GM12878 (cell line): ENCODE data around the gene GGT1. TPM values are rescaled to one million over a fixed set of nuclear protein-coding genes. Genes with fewer than 3 reads are reported as not detected.

Source experiments
- ATAC-seq: fragments of 200-7000 bp; cut with Tn5 transposase; 3 replicates; pipeline ENCODE4 v1.9.1; 2020; ENCODE audit warnings: mild to moderate bottlenecking, moderate library complexity
- BruUV-seq: library from RNA; stranded (reverse); fragments of 400-500 nt; replicated peaks from 2 replicates; lab custom pipeline; 2021; lab: Mats Ljungman, UMichigan
- CTCF ChIA-PET: fragments of 300-600 bp; sonication (Branson Sonifier 250); formaldehyde crosslinking; extraction: SDS; loops from one replicate; lab custom pipeline; 2021; ENCODE audit warnings: inconsistent platforms; lab: Yijun Ruan, JAX
- POLR2A ChIA-PET: fragments of 350-600 bp; formaldehyde crosslinking; extraction: SDS; loops from one replicate; lab custom pipeline; 2021; ENCODE audit warnings: inconsistent platforms; lab: Charles Lee
- RAD21 ChIA-PET: fragments of 300-600 bp; sonication (Branson Sonifier 250); formaldehyde crosslinking; loops from one replicate; lab custom pipeline; 2023; ENCODE audit warnings: antibody characterized with exemption; ENCODE audit not compliant: unreplicated experiment; lab: Charles Lee
- SMC1A ChIA-PET: fragments of 300-600 bp; sonication (Branson Sonifier 250); formaldehyde crosslinking; loops from one replicate; lab custom pipeline; 2023; ENCODE audit not compliant: unreplicated experiment, uncharacterized antibody; lab: Charles Lee
- DNase-seq: peaks from one replicate; pipeline ENCODE4 v3.0.0-alpha.2; 2011; ENCODE audit warnings: low read depth, low spot score
- FAIRE-seq: peaks from 3 replicates; lab custom pipeline; 2011; peaks lifted over from hg19 to GRCh38; lab: Jason Lieb, UNC
- H2AFZ ChIP-seq: 2 replicates; pipeline ENCODE4 v1.6.0; 2011; ENCODE audit warnings: low read depth, low read length, control low read depth; ENCODE audit not compliant: control insufficient read depth
- H3K27ac ChIP-seq: 2 replicates; pipeline ENCODE4 v1.5.1; 2011; ENCODE audit warnings: control low read depth; ENCODE audit not compliant: control insufficient read depth, insufficient read depth
- H3K27me3 ChIP-seq, 2 experiments: replicated peaks in 1 of 2; 2 replicates each; pipeline versions ENCODE4 v1.6.0 to v1.6.1; 2011; ENCODE audit warnings: low read length in 1 of 2; ENCODE audit not compliant: control insufficient read depth in 2 of 2, insufficient read depth in 2 of 2
- H3K36me3 ChIP-seq, 2 experiments: 2 replicates each; pipeline ENCODE4 v1.5.1; 2011; ENCODE audit warnings: low read length in 1 of 2; ENCODE audit not compliant: control insufficient read depth in 2 of 2, insufficient read depth in 2 of 2
- H3K4me1 ChIP-seq: 2 replicates; pipeline ENCODE4 v1.6.1; 2011; ENCODE audit warnings: mild to moderate bottlenecking, low read length, moderate library complexity, mixed read lengths; ENCODE audit not compliant: control insufficient read depth, insufficient read depth
- H3K4me2 ChIP-seq: 2 replicates; pipeline ENCODE4 v1.6.0; 2011; ENCODE audit warnings: control low read depth; ENCODE audit not compliant: control insufficient read depth, insufficient read depth
- H3K4me3 ChIP-seq: fragments of 200-600 bp; sonication (generic); 2 replicates; pipeline ENCODE4 v1.5.1; 2016
- H3K79me2 ChIP-seq: 2 replicates; pipeline ENCODE4 v1.6.0; 2011; ENCODE audit warnings: low read length; ENCODE audit not compliant: control insufficient read depth, insufficient read depth
- H3K9ac ChIP-seq: 2 replicates; pipeline ENCODE4 v1.8.0; 2011; ENCODE audit warnings: low read length, control low read depth, mixed read lengths; ENCODE audit not compliant: control insufficient read depth, insufficient read depth
- H3K9me3 ChIP-seq: replicated peaks from 3 replicates; pipeline ENCODE4 v1.5.1; 2011; ENCODE audit warnings: mild to moderate bottlenecking, low read length; ENCODE audit not compliant: control insufficient read depth, insufficient read depth
- H4K20me1 ChIP-seq: 2 replicates; pipeline ENCODE4 v1.6.0; 2011; ENCODE audit not compliant: control insufficient read depth, insufficient read depth
- ATF3 ChIP-seq: IDR thresholded peaks from 2 replicates; pipeline ENCODE4 v1.6.1; 2011; ENCODE audit warnings: low read depth, mild to moderate bottlenecking, low read length, moderate library complexity, borderline replicate concordance; ENCODE audit errors: extremely low read depth
- CBX5 ChIP-seq: sonication (generic); IDR thresholded peaks from 2 replicates; pipeline ENCODE4 v1.6.1; 2016; ENCODE audit warnings: low read depth, moderate library complexity, mild to moderate bottlenecking, inconsistent platforms
- EZH2 ChIP-seq: IDR thresholded peaks from 2 replicates; pipeline ENCODE4 v1.6.1; 2012; ENCODE audit warnings: low read depth, mild to moderate bottlenecking, control low read depth, inconsistent platforms, low read length, borderline replicate concordance; ENCODE audit not compliant: control insufficient read depth
- HDAC2 ChIP-seq: fragments of 200-600 bp; sonication (generic); IDR thresholded peaks from 2 replicates; pipeline ENCODE4 v1.6.1; 2017
- LARP7 ChIP-seq: fragments of 450-650 bp; IDR thresholded peaks from 2 replicates; pipeline ENCODE4 v1.6.1; 2017; ENCODE audit warnings: mild to moderate bottlenecking
- MXI1 ChIP-seq: fragments of 150-350 bp; IDR thresholded peaks from 2 replicates; pipeline ENCODE4 v1.6.1; 2011; ENCODE audit warnings: low read depth, mild to moderate bottlenecking, inconsistent platforms, low read length, improper control_type of control experiment
- NFYA ChIP-seq: IDR thresholded peaks from 2 replicates; pipeline ENCODE4 v1.6.1; 2011; ENCODE audit warnings: low read depth, mild to moderate bottlenecking, low read length, improper control_type of control experiment, borderline replicate concordance
- NR2F1 ChIP-seq: fragments of 450-650 bp; conservative IDR thresholded peaks from 2 replicates; pipeline ENCODE4 v1.6.1; 2017; ENCODE audit warnings: mild to moderate bottlenecking
- PAX5 ChIP-seq: IDR thresholded peaks from 2 replicates; pipeline ENCODE4 v1.6.1; 2011; ENCODE audit warnings: low read depth, low read length, borderline replicate concordance
- RCOR1 ChIP-seq: conservative IDR thresholded peaks from 2 replicates; pipeline ENCODE4 v1.6.1; 2012; ENCODE audit warnings: low read depth, low read length, improper control_type of control experiment
- SIN3A ChIP-seq: IDR thresholded peaks from 2 replicates; pipeline ENCODE4 v1.6.1; 2012; ENCODE audit warnings: low read depth, low read length, improper control_type of control experiment
- SMARCA5 ChIP-seq: fragments of 450-650 bp; IDR thresholded peaks from 2 replicates; pipeline ENCODE4 v1.6.1; 2017; ENCODE audit warnings: mild to moderate bottlenecking
- TBL1XR1 ChIP-seq: IDR thresholded peaks from 2 replicates; pipeline ENCODE4 v1.6.1; 2012; ENCODE audit warnings: low read depth, low read length, improper control_type of control experiment
- ZNF274 ChIP-seq: IDR thresholded peaks from one replicate; pipeline ENCODE4 v1.8.0; 2011; ENCODE audit not compliant: insufficient read length, insufficient read depth
- WGBS: methylation state at CpG from one replicate; pipeline ENCODE4 v1.1.6; 2016; ENCODE audit warnings: low lambda C conversion rate; ENCODE audit not compliant: insufficient replicate concordance, insufficient coverage; ENCODE audit errors: missing lambda C conversion rate; 5-methylcytosine and 5-hydroxymethylcytosine counted together
- in situ Hi-C: fragments of 300-500 bp; cut with MboI; formaldehyde crosslinking; loops from 9 replicates; pipeline ENCODE4 v1.14.3; 2018; ENCODE audit warnings: mixed read lengths
- intact Hi-C: fragments of 100-400 bp; cut with micrococcal nuclease; formaldehyde crosslinking; loops from one replicate; pipeline ENCODE4 v1.14.2; 2022; ENCODE audit not compliant: unreplicated experiment
- polyA plus RNA-seq, 11 experiments: library from polyadenylated mRNA; depleted of rRNA in 4 of 11; unstranded in 6 of 11; stranded (reverse) in 5 of 11; fragments of >200 nt; fragmentation: Nextera tagmentation in 4 of 11; fragmentation: Illumina TruSeq in 1 of 11; extraction: Ambion mirVana in 4 of 11; extraction: Trizol in 1 of 11; gene quantifications; 1 replicate in 1 of 11; 2 replicates in 10 of 11; pipeline versions ENCODE4 v1.2.1 to v1.2.3, GENCODE V29; 2011 to 2016; ENCODE audit warnings: inconsistent platforms in 2 of 11, missing spikeins in 2 of 11, low read depth in 1 of 11
- total RNA-seq, 4 experiments: library from RNA; depleted of rRNA in 3 of 4; stranded (reverse); fragments of >200 nt in 3 of 4; fragmentation: Illumina TruSeq in 1 of 4; extraction: Trizol in 1 of 4; gene quantifications; 2 replicates each; pipeline versions ENCODE4 v1.2.1 to v1.2.3, GENCODE V29; 2013 to 2021
- TF ChIP-seq, protein P1 (sequence below): fragments of 450-650 bp; IDR thresholded peaks from 2 replicates; pipeline ENCODE4 v1.6.1; 2016; ENCODE audit warnings: mild to moderate bottlenecking
- TF ChIP-seq, protein P2 (sequence below), 3 experiments: IDR thresholded peaks in 2 of 3; conservative IDR thresholded peaks in 1 of 3; 2 replicates each; pipeline ENCODE4 v1.5.1; 2011; ENCODE audit warnings: low read depth in 3 of 3, low read length in 3 of 3, mild to moderate bottlenecking in 3 of 3, control low read depth in 2 of 3, moderate library complexity in 2 of 3, inconsistent platforms in 1 of 3, mixed read lengths in 1 of 3; ENCODE audit not compliant: control insufficient read depth in 2 of 3, insufficient read depth in 1 of 3; ENCODE audit errors: extremely low read depth in 1 of 3
- TF ChIP-seq, protein P3 (sequence below): IDR thresholded peaks from 2 replicates; pipeline ENCODE4 v1.6.1; 2012; ENCODE audit warnings: low read depth, low read length, improper control_type of control experiment
- TF ChIP-seq, protein P4 (sequence below): fragments of 150-350 bp; IDR thresholded peaks from 2 replicates; pipeline ENCODE4 v1.6.1; 2016; ENCODE audit warnings: low read depth, low read length

Gene GGT1
- total and polyA plus RNA-seq, 10 of the 15 experiments (the other 5 are each of a cell fraction or from before 2014, with no cell fraction given): 0.47 to 26.6 (median 9.1) TPM

DNA sequence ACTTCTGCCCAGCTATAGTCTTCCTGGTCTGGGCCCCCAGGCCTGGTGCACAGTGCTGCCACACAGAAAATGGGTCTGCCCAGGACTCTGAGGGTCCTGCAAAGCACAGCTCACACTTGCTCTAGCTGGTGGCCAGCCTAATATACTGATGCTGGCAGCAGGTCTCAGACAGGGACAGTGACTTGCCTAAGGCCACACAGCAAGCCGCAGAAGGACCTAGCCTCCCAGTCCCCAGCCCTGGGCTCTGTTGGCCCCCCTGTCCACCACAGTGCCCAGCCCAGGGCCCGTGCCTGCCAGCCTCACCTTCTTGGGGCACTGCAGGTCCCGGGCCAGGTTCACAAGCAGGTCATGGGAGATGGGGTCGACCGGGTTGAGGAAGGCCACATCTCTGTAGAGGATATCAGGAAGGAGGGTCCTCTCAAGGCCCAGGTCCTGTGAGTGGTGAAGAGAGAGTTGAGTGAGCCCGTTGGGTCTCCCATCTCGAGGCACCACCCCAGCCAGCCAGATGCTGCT is 13.4 kb upstream of the GGT1 start:
- H3K79me2 ChIP-seq: no peaks in the 10 kb centered on the region
- RAD21 ChIA-PET: no interaction called here
- no peak overlapping the region for H2AFZ ChIP-seq
- H3K27me3 ChIP-seq: no peaks in the 10 kb centered on the region
- no peak overlapping the region for H3K4me3 ChIP-seq
- H3K4me2 ChIP-seq: no peak overlapping the region
- H3K27ac ChIP-seq: no peak overlapping the region
- POLR2A ChIA-PET: no interaction called here
- CTCF ChIA-PET: no interaction called here
- WGBS: 54% methylated on average over 7 of the region's 7 CpGs
- SMC1A ChIA-PET: no interaction called here
- ATAC-seq (no peak), DNase-seq (no peak), FAIRE-seq (no peak)
- in situ Hi-C loops (no loop called here), intact Hi-C loops (no loop called here)
- H3K9me3 ChIP-seq: no peaks in the 10 kb centered on the region
- H3K36me3 ChIP-seq: no peaks in the 10 kb centered on the region
- H3K9ac ChIP-seq: no peak overlapping the region
- no peaks in the 10 kb centered on the region for H4K20me1 ChIP-seq
- TF ChIP-seq TBL1XR1: no peak
- TF ChIP-seq NFYA: no peak
- TF ChIP-seq, protein P1, sequence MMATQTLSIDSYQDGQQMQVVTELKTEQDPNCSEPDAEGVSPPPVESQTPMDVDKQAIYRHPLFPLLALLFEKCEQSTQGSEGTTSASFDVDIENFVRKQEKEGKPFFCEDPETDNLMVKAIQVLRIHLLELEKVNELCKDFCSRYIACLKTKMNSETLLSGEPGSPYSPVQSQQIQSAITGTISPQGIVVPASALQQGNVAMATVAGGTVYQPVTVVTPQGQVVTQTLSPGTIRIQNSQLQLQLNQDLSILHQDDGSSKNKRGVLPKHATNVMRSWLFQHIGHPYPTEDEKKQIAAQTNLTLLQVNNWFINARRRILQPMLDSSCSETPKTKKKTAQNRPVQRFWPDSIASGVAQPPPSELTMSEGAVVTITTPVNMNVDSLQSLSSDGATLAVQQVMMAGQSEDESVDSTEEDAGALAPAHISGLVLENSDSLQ: no peak
- no peak for TF ChIP-seq NR2F1
- no peak for TF ChIP-seq HDAC2
- no peak for TF ChIP-seq LARP7
- no peak for TF ChIP-seq RCOR1
- TF ChIP-seq MXI1: no peak
- TF ChIP-seq, protein P2, sequence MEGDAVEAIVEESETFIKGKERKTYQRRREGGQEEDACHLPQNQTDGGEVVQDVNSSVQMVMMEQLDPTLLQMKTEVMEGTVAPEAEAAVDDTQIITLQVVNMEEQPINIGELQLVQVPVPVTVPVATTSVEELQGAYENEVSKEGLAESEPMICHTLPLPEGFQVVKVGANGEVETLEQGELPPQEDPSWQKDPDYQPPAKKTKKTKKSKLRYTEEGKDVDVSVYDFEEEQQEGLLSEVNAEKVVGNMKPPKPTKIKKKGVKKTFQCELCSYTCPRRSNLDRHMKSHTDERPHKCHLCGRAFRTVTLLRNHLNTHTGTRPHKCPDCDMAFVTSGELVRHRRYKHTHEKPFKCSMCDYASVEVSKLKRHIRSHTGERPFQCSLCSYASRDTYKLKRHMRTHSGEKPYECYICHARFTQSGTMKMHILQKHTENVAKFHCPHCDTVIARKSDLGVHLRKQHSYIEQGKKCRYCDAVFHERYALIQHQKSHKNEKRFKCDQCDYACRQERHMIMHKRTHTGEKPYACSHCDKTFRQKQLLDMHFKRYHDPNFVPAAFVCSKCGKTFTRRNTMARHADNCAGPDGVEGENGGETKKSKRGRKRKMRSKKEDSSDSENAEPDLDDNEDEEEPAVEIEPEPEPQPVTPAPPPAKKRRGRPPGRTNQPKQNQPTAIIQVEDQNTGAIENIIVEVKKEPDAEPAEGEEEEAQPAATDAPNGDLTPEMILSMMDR (IDR thresholded peaks at IDR 0.05 in 2 of 3, conservative IDR thresholded peaks at IDR 0.05 in 1 of 3; ENCODE audit: control insufficient read depth in 2 of 3, extremely low read depth in 1 of 3, insufficient read depth in 1 of 3, low read depth in 3 of 3, low read length in 3 of 3): no peak
- TF ChIP-seq CBX5: no peak
- TF ChIP-seq ATF3: no peak
- TF ChIP-seq ZNF274: no peak
- TF ChIP-seq PAX5: no peak
- no peak for TF ChIP-seq SMARCA5
- TF ChIP-seq SIN3A: no peak
- TF ChIP-seq, protein P3, sequence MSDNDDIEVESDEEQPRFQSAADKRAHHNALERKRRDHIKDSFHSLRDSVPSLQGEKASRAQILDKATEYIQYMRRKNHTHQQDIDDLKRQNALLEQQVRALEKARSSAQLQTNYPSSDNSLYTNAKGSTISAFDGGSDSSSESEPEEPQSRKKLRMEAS: no peak
- TF ChIP-seq, protein P4, sequence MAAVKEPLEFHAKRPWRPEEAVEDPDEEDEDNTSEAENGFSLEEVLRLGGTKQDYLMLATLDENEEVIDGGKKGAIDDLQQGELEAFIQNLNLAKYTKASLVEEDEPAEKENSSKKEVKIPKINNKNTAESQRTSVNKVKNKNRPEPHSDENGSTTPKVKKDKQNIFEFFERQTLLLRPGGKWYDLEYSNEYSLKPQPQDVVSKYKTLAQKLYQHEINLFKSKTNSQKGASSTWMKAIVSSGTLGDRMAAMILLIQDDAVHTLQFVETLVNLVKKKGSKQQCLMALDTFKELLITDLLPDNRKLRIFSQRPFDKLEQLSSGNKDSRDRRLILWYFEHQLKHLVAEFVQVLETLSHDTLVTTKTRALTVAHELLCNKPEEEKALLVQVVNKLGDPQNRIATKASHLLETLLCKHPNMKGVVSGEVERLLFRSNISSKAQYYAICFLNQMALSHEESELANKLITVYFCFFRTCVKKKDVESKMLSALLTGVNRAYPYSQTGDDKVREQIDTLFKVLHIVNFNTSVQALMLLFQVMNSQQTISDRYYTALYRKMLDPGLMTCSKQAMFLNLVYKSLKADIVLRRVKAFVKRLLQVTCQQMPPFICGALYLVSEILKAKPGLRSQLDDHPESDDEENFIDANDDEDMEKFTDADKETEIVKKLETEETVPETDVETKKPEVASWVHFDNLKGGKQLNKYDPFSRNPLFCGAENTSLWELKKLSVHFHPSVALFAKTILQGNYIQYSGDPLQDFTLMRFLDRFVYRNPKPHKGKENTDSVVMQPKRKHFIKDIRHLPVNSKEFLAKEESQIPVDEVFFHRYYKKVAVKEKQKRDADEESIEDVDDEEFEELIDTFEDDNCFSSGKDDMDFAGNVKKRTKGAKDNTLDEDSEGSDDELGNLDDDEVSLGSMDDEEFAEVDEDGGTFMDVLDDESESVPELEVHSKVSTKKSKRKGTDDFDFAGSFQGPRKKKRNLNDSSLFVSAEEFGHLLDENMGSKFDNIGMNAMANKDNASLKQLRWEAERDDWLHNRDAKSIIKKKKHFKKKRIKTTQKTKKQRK: no peak
- no peak for TF ChIP-seq EZH2
- no TSS peak for BruUV-seq
- H3K4me1 ChIP-seq: no peaks in the 10 kb centered on the region
